Measurements from ENCODE around the gene CACNA1G.

CACNA1G gene

DNA sequence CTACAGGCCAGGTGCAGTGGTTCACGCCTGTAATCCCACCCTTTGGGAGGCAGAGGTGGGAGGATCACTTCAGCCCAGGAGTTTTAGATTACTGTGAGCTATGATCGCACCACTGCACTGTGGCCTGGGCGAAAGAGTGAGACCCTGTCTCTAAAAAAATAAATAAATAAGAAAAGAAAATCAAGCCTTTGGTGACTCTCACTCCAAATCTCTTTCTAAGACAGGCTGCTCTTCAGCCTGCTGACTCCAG, 75.1 kb downstream of the CACNA1G start:
- no peak for DNase-seq

DNA sequence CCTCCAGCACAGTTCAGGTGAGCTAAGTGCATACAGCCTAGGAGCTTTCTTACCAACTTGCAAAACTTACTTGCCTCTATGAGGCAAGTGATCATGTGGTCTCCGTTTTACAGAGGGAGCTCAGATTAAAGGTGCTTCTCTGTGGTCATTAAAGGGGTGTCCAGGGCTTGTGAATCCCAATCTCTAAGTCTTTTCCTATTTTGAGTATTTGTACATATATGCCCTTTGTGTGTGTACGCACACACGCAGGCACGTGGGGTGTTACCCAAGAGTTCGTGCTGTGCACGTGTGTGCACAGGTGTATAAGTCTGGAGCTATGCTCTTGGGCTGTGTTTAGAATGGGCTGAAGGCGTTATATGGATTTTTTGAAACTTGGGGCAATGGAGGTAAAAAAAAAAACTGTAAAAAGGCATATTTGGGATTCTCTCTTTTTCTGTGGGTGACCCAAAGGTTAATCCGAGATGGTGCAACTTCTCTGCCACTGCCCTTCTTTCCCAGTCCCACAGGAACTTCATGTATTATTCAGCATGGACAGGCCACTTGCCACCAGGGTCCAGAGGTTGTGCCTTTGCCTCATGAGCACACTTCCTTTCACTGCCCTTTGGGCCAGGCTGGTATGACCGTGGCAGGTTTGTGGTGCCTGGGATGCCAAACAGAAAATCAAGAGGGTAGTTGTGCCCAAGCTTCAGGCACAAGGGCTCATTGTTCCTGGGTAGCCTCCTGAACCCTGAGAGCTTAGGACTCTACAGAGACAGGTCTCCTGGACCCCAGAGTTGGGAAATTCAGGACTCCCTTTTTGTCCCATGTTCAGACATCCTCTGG, 75.7 kb downstream of the CACNA1G start:
- DNase-seq: no peak

DNA sequence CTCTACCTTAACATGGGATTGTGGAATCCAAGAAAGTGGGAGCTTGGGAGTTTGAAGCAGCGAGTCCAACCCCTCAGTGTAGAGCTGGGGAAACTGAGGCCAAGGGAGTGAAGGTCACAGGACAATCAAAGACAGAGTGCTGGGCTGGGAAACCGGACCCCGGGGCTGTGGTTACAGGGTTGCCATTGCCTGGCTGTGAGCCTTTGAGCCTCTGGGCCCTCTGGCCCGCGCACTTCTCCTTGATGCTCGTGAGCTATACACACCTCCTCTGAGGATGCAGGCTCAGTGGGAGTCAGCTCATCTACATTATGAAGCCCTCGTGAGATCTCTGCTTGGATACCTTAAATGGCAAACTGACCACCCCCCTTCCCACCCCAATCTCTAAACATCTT, 76.3 kb downstream of the CACNA1G start:
- DNase-seq: no peak

DNA sequence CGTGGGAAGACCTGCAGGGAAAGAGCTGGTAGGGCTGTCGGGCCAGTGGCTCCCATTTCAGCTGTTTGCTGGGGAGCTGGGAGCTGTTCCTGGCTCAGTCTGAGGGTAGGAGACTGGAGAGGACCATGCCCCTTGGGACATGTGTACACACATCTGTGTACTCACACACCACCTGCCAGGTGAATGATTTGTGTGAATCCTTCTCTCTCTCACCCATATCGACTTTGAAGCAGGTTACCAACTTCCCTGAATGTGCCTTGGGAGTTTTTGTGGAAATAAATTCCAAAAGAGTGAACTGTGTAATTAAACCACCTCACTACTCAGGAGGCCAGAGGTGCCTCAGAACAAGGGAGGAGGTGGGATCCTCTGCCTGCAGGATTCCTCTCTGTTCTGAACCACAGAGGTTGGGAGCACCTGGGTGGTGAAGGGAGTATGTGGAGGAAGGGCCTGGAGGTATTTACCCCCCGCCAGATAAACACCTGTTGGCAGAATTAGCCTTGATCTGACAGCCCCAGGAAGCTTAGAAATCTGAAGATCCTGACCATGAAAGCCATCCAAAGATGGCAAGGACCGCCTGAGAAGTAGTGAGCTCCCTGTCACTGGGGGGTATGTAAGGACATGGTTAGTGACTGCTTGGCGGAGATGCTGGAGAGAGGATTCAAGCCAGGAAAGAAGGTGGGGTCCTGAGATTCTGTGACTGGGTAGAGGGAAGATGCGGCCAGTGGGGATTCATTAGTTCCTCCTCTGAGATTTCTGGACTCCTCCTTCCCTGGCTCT, 77.5 kb downstream of the CACNA1G start:
- DNase-seq: peak; percentile 78

DNA sequence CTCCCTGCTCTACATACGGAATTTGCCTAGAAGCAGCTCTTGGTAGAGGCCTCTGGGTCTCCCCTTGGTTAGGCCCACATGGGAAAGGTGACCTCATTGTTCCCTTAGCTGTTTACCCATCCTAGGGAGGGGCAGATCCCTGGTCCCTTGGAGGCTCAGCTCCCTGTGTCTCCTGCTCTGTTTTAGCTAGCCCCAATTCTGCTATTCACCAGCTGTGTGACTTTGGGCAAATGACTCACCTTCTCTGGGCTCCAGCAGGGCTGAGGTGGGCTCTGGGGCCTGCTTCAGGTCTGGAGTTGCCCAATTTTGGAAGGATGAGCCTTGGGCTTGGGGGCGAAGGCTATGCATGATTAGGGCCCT, 78.1 kb downstream of the CACNA1G start:
- DNase-seq: peak; percentile 44

DNA sequence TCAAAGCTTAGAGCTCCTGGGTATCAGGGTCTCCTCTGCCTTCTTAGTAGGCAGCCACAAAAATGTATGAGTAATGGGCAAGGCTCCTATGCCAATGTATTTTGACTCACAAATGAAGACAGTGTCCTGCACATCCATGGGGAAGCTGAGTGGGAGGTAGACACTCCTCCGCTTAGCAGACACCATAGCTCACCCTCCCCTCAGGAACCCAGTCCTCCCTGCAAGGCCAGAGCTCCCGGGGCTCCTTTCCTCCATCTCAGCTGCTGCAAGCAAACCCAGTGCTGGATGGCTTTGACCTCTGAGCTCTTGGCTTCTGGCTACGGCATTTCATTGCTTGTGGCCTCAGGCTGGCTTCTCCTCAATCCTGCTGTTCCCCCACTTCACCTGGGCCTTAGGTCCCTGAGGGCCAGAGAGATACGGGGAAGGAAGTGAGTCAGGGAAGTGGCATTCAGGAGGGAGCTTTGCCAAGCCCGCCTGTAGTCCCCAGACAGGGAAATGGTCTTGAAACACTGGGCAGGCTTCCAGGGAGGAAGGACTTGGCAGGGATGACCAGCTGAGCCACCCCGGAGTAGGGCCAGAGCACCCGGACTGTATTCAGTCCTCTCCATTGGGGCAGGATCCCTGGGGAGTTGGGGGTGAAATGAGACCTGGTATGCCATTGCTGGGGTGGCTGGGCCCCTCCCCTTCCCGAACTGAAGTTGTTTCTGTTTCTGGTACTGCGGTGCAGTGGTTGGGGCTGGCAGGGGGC, 78.6 kb downstream of the CACNA1G start:
- DNase-seq: peak; percentile 96

DNA sequence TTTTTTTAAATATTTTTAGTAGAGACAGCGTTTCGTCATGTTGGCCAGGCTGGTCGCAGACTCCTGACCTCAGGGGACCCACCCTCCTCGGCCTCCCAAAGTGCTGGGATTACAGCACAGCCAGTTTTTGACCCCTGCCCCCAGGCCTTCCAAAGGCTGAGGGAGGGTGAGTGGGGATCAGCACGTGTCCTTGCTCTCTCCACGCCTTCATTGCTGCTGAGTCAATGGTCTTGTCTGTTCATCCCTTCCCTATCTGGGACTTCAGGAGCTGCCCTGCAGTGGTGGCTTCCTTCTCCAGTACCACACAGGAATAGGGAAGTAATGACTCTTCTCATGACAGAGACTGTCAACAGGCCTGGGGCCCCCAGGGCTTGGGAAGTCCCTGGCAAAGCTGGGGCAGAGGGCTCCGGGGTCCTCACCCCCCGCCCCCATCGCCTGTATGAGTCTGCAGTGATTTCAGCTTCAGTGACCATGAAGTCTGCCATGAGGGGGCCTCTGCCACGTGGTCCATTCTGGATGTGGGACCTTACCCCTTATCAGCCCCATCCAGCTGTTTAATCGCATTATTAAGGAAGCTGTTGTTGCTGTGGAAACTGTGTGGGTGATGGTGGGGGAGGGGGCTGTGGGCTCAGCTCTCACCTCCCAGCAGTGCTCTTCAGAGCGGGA, 80.3 kb downstream of the CACNA1G start:
- DNase-seq: no peak

DNA sequence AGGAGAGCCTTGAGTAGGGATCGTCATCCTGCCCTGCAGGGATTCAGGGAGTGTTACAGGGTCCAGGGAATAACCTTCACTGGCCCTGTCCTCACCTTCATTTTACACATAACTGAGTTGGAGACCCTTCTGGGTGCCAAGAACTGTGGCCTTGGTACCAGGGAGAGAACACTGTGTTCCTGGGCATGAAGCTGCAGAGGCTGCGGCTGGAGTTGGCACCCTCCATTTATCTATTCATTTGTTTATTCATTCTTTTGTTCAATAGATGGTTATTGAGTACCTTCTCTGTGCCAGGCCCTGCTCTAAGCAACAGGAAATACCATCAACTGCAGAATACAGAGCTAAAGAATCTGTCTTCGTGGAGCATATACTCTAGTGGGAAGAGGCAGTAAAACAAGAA, 80.8 kb downstream of the CACNA1G start:
- no peak for DNase-seq

DNA sequence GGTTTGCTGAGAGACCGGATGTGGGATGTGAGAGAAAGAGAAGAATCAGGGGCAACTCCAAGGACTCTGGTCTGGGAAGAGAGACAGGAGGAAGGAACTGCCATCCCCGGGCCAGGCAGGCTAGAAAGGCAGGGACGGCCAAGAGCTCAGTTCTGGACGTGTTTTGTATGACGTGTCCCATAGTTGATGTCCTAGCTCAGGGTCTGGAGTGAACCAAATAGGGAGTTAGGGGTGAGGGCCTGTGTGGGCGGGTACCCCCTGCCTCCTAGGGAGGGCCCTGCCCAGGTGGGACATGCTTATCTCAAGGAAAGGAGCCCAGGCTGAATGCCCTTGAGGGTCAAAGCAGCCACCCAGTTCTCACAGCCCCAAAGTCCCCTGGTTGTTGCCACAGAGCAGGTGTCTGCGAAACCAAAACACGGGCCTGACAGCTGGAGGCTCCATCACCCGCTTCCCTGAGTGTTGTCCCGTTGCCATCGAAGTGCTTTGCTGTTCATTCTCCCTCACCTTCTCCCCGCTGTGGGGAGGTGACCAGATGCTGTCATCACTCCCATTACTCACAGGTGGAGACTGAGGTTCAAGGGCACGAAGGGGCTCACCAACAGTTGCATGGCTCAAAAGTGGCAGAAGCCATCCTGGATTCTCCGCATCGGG, 81.7 kb downstream of the CACNA1G start:
- no peak for DNase-seq

DNA sequence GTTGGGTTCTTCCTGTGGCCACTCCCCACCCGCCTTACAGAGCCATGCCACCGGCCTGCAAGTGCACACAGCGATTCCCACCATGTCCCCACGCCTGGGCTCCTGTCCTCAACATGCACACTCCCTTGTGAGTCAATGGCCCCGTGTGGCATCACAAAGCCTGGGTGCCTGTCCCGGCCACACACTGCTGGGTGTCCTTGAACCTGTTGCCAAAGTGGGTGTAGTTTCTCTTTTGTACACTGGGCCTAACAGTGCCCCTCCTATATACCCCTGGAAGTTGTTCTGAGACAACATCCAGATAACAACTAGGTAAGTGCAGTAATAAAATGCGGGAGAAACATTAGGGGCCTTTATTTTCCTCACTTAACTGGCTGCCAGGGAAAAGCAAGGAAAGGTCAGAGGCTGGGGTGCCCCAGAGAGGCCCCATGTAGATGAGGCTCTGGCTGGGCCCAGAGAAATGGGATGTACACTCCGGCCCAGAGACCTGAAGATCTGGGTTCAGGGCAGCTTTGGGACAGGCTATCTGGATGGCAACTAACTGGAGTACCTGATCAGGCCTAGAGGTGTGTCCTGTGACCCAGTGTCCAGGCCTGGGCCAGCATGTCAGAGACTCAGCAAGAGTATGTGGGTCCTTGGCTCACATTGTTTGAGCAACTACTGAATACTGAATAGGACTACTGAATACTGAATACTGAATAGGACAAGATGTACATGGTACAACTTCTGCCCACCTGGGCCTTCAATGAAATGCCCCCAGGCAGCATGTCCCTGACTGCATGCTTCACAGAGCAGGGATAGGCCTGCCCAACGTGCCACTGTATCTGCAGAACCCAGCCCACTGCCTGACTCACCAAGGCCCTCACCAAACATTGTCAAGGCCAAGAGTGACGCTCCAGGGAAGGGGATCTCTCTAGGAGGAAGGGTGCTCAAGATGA, 82.5 kb downstream of the CACNA1G start:
- DNase-seq: no peak

DNA sequence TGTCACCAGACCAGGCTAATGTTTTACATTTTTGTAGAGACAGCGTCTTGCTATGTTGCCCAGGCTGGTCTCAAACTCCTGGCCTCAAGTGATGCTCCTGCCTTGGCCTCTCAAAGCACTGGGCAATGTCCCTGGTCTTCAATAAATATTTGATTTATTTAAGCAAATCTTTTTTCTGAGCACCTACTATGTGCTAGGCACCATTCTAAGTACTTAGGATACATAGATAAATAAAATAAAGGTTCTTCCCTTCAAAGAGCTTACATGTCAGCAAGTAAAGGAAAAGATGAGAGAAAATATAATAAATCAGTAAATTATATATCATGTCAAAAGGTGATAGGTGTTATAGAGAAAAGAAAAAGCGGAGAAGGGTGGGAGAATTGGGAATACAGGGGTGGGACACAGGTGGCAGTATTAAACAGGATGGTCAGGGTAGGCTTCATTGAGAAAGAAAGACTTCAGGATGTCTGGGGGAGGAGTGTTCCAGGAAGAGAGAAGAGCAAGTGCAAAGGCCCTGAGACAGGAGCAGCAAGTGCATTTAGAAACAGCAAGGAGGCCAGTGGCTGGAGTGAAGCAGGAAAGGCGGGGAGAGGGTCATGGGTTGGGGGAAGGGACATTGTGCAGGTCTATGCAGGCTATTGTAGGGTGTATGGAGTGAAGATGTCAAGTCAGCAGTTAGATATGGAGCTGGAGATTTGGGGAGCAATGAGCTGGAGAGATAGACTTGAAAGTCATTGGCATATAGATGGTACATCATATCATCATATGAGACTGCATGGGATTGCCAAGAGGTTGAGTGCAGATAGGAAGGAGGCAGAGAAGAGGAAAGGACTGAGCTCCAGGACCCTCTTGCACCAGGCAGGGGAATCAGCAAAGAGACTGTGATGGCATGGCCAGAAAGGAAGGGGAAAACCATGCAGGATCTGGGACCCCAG, 85.5 kb downstream of the CACNA1G start:
- no peak for DNase-seq

DNA sequence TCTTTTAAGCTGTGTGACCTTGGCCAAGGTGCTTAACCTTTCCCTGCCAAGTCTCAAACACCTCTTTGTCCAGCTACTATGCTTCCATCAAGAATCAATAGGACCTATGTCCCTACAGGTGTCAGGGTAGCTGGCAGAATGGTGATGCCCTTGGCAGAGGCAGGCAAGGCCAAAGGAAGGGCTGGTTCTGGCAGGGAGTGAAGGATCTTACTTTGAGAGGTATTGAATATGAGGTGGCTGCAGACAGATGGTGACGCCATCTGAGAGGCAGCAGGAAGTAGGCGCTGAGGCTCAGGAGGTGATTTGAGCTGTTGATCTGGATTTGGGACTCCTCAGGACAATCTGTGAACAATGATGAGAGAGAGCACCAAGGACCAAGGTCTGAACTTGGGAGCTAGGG, 86.7 kb downstream of the CACNA1G start:
- DNase-seq: no peak

DNA sequence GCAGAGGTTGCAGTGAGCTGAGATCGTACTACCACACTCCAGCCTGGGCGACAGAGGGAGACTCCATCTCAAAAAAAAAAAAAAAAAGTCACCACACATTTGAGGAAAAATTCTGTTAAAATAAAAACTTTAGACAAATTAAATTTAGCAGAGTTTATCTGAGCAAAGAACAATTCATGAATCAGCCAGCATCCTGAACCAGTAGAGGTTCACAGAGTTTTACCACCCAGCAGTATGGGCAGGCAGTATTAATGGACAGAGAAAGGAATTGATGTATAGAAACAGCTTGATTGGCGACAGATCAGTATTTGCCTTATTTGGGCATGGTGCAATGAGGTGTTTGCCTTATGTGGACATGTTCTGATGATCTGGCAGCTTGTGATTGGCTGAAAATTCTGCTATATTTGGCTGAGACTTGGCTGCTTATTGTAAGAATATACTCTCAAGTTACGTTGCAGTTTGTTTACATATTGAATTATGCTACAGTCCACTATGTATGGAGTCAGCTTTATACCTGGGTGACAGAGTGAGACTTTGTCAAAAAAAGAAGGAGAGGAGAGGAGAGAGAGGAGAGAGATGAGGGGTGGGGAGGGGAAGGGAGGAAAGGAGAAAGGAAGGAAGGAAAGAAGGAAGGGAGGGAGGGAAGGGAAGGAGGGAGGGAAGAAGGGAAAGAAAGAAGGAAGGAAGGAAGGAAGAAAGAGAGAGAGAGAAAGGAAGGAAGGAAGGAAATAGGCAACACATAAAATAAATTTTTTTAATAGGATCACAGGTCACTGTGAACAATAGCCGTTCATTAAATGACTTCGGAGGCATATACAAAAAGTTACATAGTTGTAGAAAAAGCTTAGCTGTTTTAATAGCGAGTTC, 88.8 kb downstream of the CACNA1G start:
- peak; percentile 60 for DNase-seq

DNA sequence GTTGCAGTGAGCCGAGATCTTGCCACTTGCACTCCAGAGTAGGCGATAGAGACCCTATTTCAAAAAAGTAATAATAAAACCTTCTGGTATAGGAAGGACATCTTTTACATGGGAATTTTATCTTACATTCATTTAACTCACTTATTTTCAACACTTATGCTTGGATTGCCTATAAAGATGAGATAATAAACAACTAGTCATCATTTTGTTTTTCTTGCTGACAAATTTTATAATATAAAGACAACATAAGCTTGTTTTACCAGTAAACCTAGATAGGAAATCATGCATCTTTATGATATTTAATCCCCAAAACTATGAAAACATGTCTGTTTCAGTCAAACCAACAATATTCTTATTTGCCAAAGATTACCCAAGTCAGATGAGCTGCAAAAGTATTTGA, 91.1 kb downstream of the CACNA1G start:
- DNase-seq: no peak

DNA sequence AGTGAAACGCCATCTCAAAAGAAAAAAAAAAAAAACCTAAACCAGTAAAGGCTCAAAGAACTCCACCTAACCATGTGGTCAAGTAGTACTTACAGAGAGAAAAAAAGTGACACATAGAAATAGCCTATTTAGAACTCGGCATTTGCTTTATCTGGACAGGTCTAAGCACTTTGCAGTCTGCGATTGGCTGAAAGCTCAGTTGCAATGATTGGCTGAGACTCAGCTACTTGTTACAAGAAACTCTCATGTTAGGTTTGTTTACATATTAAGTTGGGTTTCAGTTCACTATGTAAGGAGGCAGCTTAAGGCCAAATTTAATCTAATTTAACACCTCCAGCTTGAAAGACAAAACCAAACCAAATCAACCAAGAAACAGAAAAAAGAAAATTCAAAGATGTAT, 93.2 kb downstream of the CACNA1G start:
- DNase-seq: no peak

DNA sequence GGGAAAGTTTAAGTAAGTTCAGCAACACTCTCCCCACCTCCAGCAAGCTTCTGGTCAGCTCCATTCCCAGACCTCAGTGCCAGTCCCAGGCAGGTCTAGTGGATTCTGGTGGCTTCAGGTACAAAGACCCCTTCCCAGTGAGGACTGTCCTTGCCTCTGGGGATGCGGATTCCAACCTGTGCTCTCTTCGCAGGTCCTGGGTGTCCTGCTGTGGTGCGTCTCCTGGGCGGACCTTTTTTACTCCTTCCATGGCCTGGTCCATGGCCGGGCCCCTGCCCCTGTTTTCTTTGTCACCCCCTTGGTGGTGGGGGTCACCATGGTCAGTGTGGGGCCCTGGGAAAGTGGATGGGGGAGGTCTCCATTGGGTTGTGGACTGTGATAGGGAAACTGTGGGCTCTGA, 96.0 kb downstream of the CACNA1G start:
- DNase-seq: no peak

DNA sequence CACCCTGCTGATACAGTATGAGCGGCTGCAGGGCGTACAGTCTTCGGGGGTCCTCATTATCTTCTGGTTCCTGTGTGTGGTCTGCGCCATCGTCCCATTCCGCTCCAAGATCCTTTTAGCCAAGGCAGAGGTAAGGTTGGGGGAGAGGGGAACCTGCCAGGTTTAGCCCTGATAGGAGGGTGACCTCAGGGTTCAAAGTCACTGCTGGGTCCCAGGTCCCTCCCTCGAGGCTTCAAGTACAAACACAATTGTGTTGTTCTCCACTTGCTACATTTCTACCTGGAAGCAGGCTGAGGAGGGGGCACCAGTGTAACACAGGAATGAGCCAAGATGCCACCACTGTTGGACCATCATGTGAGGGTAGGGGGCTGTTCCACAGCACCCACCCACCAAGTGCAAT, 96.5 kb downstream of the CACNA1G start:
- no peak for DNase-seq

DNA sequence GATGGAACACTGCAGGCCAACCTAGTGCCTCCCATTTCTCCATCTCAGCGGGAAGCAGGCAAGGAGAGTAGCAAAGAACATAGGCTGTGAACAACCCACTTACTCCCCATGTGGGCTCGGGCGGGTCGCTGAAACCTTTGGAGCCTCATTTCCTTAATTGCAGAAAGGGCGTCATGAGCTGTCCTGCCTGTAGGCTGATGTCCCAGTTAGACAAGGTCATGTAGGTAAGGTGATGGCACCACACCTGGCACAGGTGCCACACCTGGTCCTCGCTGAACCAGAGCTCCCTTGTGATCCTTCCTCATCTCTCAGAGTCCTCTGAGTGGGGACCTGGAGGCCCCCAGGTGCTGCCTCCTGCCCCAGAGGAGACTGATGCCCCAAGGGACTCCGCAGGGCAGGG, 97.1 kb downstream of the CACNA1G start:
- DNase-seq: no peak

DNA sequence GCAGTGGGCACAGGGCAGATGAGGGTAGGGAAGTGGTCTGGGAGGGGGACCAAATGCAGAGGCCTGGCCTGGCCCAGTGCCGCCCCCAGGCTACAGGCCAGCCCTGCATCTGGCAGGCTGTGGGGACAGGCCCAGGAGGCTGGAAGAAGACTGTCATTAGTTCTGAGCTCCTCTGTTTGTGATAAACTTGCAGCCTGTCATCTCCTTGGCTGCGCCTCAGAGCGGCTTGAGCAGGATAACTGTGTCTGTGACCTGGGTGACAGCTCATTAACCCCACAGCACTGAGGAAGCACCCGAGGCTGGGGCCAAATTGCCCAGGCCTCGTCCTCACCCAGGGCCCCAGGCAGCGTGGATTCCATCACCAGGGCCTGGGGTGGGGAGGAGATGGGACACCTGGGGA, 98.1 kb downstream of the CACNA1G start:
- DNase-seq: no peak

DNA sequence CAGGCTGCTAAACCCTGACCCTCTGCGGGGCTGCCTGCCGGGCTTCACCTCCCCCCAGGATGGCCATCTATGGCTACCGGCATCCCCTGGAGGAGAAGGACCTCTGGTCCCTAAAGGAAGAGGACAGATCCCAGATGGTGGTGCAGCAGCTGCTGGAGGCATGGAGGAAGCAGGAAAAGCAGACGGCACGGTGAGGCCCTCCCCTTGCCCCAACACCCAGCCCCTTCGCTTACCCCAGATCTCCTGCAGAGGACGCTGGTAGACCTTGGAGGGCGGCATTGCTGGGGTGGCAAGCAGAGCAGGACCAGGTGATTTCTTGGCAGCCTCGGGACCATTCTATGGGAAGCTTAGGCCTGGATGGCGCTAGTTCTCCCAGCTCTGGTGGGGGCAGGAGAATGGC, 98.7 kb downstream of the CACNA1G start:
- DNase-seq: peak; percentile 22

Measured in NCI-H69 (cell line).